Neural progenitor cell (in vitro differentiated cells): ENCODE results near the gene WTAP. TPM values are rescaled to one million over a fixed set of nuclear protein-coding genes. Genes with fewer than 3 reads are reported as not detected.

Experiments used
- DNase-seq: peaks from one replicate; pipeline ENCODE4 v3.0.0-alpha.2; 2016; ENCODE audit warnings: low spot score
- H2AFZ ChIP-seq: fragments of 200-600 bp; sonication (generic); replicated peaks from 2 replicates; pipeline ENCODE4 v1.6.1; 2016; ENCODE audit warnings: antibody characterized with exemption
- H3F3A ChIP-seq: fragments of 200-600 bp; sonication (generic); 2 replicates; pipeline ENCODE4 v1.6.1; 2016; ENCODE audit warnings: antibody characterized with exemption, low read depth
- H3K27ac ChIP-seq: fragments of 200-600 bp; sonication (generic); 2 replicates; pipeline ENCODE4 v1.5.1; 2016; ENCODE audit warnings: mild to moderate bottlenecking
- H3K27me3 ChIP-seq: fragments of 200-600 bp; sonication (generic); 2 replicates; pipeline ENCODE4 v1.6.1; 2016; ENCODE audit warnings: mild to moderate bottlenecking, moderate library complexity
- H3K36me3 ChIP-seq: fragments of 200-600 bp; sonication (generic); 2 replicates; pipeline ENCODE4 v1.5.1; 2016
- H3K4me1 ChIP-seq: fragments of 200-600 bp; sonication (generic); 2 replicates; pipeline ENCODE4 v1.6.1; 2016; ENCODE audit warnings: mixed run types
- H3K4me2 ChIP-seq: fragments of 200-600 bp; sonication (generic); 2 replicates; pipeline ENCODE4 v1.6.1; 2016
- H3K4me3 ChIP-seq: fragments of 200-600 bp; sonication (generic); 2 replicates; pipeline ENCODE4 v1.5.1; 2016
- H3K79me2 ChIP-seq: fragments of 200-600 bp; sonication (generic); 2 replicates; pipeline ENCODE4 v1.6.1; 2016; ENCODE audit warnings: low read depth
- H3K9ac ChIP-seq: fragments of 200-600 bp; sonication (generic); 2 replicates; pipeline ENCODE4 v1.6.1; 2016
- H3K9me3 ChIP-seq: fragments of 200-600 bp; sonication (generic); 2 replicates; pipeline ENCODE4 v1.5.1; 2016; ENCODE audit warnings: low read depth
- H4K20me1 ChIP-seq: fragments of 200-600 bp; sonication (generic); 2 replicates; pipeline ENCODE4 v1.6.1; 2016; ENCODE audit warnings: low read depth
- H3K27ac Mint-ChIP-seq: 3 replicates; pipeline ENCODE4 v1.8.0; 2021; ENCODE audit warnings: mixed read lengths
- H3K27me3 Mint-ChIP-seq: 2 replicates; pipeline ENCODE4 v1.8.0; 2022; ENCODE audit warnings: low read depth, mild to moderate bottlenecking, inconsistent platforms, moderate library complexity, mixed read lengths; ENCODE audit not compliant: insufficient read depth
- H3K36me3 Mint-ChIP-seq: 3 replicates; pipeline ENCODE4 v1.8.0; 2021; ENCODE audit warnings: mixed read lengths
- H3K4me1 Mint-ChIP-seq: 3 replicates; pipeline ENCODE4 v1.8.0; 2021; ENCODE audit warnings: mixed read lengths
- H3K4me3 Mint-ChIP-seq: 3 replicates; pipeline ENCODE4 v1.8.0; 2021; ENCODE audit warnings: mild to moderate bottlenecking, moderate library complexity, mixed read lengths
- H3K9me3 Mint-ChIP-seq: 3 replicates; pipeline ENCODE4 v1.8.0; 2020; ENCODE audit warnings: mixed read lengths
- CTCF ChIP-seq: fragments of 200-600 bp; sonication (generic); IDR thresholded peaks from 2 replicates; pipeline ENCODE4 v1.5.1; 2017; ENCODE audit warnings: antibody characterized with exemption, mild to moderate bottlenecking
- EZH2 ChIP-seq: fragments of 200-600 bp; sonication (generic); IDR thresholded peaks from 2 replicates; pipeline ENCODE4 v1.6.1; 2017; ENCODE audit warnings: antibody characterized with exemption, mild to moderate bottlenecking, moderate library complexity
- EZH2phosphoT487 ChIP-seq: fragments of 200-600 bp; sonication (generic); IDR thresholded peaks from 2 replicates; pipeline ENCODE4 v1.6.1; 2017; ENCODE audit warnings: antibody characterized with exemption
- total RNA-seq: library from RNA; depleted of rRNA; stranded (reverse); fragments of >200 nt; gene quantifications from 2 replicates; pipeline ENCODE4 v1.2.3, GENCODE V29; 2015; ENCODE audit warnings: low replicate concordance

Gene WTAP
- total RNA-seq, 1 donor from 2014 or later: 159 TPM

GRCh38 chr6:159713984-159714383 lies 13.3 kb upstream of the WTAP start:
- H3K4me3 ChIP-seq: no peak overlapping the region
- Mint-ChIP-seq H3K27ac (no peak overlapping the region), H3K27me3 (no peaks in the 10 kb centered on the region), H3K36me3 (peaks cover 6% of the 10 kb centered on the region), H3K4me1 (no peaks in the 10 kb centered on the region), H3K9me3 (peaks cover 4% of the 10 kb centered on the region), H3K4me3 (no peak overlapping the region)
- no peak overlapping the region for H3K9ac ChIP-seq
- H3K27me3 ChIP-seq: no peaks in the 10 kb centered on the region
- no peak overlapping the region for H3K27ac ChIP-seq
- H2AFZ ChIP-seq: no peak overlapping the region
- no peak overlapping the region for H3K4me2 ChIP-seq
- no peak for DNase-seq
- no peaks in the 10 kb centered on the region for H3K9me3 ChIP-seq
- no peaks in the 10 kb centered on the region for H3K36me3 ChIP-seq
- H3K79me2 ChIP-seq: peaks cover 1% of the 10 kb centered on the region
- TF ChIP-seq CTCF: no peak
- no peak for TF ChIP-seq EZH2
- TF ChIP-seq EZH2phosphoT487: no peak
- H3K4me1 ChIP-seq: peaks cover 7% of the 10 kb centered on the region
- no peaks in the 10 kb centered on the region for H3F3A ChIP-seq
- H4K20me1 ChIP-seq: no peaks in the 10 kb centered on the region

- no peaks in the 10 kb centered on the region for H3K4me1 Mint-ChIP-seq
- H3K4me3 Mint-ChIP-seq: no peak overlapping the region
- H3F3A ChIP-seq: no peaks in the 10 kb centered on the region
- peaks cover 5% of the 10 kb centered on the region for H3K79me2 ChIP-seq
- TF ChIP-seq EZH2 (no peak), EZH2phosphoT487 (no peak), CTCF (no peak)
- no peak overlapping the region for H3K4me2 ChIP-seq
- DNase-seq: no peak
- peaks cover 7% of the 10 kb centered on the region for H3K4me1 ChIP-seq
- H4K20me1 ChIP-seq: peaks cover 3% of the 10 kb centered on the region
- no peak overlapping the region for H2AFZ ChIP-seq
- no peaks in the 10 kb centered on the region for H3K27me3 Mint-ChIP-seq
- no peak overlapping the region for H3K27ac ChIP-seq
- no peak overlapping the region for H3K27ac Mint-ChIP-seq
- no peak overlapping the region for H3K9ac ChIP-seq
- H3K4me3 ChIP-seq: no peak overlapping the region
- no peaks in the 10 kb centered on the region for H3K27me3 ChIP-seq
- H3K36me3 ChIP-seq: no peaks in the 10 kb centered on the region
- H3K9me3 ChIP-seq: no peaks in the 10 kb centered on the region
- peaks cover 6% of the 10 kb centered on the region for H3K36me3 Mint-ChIP-seq
- peaks cover under 1% of the 10 kb centered on the region for H3K9me3 Mint-ChIP-seq
Observed at GRCh38 chr6:159714404-159714803, 12.9 kb upstream of the WTAP start.

GRCh38 chr6:159715166-159715565 lies 12.1 kb upstream of the WTAP start:
- Histone ChIP-seq H3K9ac (no peak overlapping the region), H4K20me1 (peaks cover 3% of the 10 kb centered on the region), H3K27me3 (no peaks in the 10 kb centered on the region), H3K27ac (no peak overlapping the region), H3K4me2 (no peak overlapping the region), H3K79me2 (peaks cover 5% of the 10 kb centered on the region), H2AFZ (no peak overlapping the region), H3K9me3 (no peaks in the 10 kb centered on the region), H3K36me3 (no peaks in the 10 kb centered on the region), H3K4me3 (no peak overlapping the region), H3F3A (no peaks in the 10 kb centered on the region), H3K4me1 (peaks cover 7% of the 10 kb centered on the region)
- no peak overlapping the region for H3K4me3 Mint-ChIP-seq
- no peak for TF ChIP-seq CTCF
- TF ChIP-seq EZH2: no peak
- no peak for TF ChIP-seq EZH2phosphoT487
- no peaks in the 10 kb centered on the region for H3K9me3 Mint-ChIP-seq
- peaks cover 6% of the 10 kb centered on the region for H3K36me3 Mint-ChIP-seq
- H3K27me3 Mint-ChIP-seq: no peaks in the 10 kb centered on the region
- no peak for DNase-seq
- H3K27ac Mint-ChIP-seq: no peak overlapping the region
- H3K4me1 Mint-ChIP-seq: no peaks in the 10 kb centered on the region
